K562 (cell line): ENCODE measurements around the gene MGAT1.

Experiments used
- BRF1 ChIP-seq: IDR thresholded peaks from 3 replicates; pipeline ENCODE4 v1.6.1; 2011; ENCODE audit warnings: borderline replicate concordance, mild to moderate bottlenecking; ENCODE audit not compliant: insufficient read length; ENCODE audit errors: extremely low read depth
- CBX3 ChIP-seq, 2 experiments: IDR thresholded peaks; 1 replicate in 1 of 2; 2 replicates in 1 of 2; pipeline ENCODE4 v1.6.1; 2012; ENCODE audit warnings: inconsistent platforms in 2 of 2, low read length in 2 of 2, borderline replicate concordance in 1 of 2, control low read depth in 1 of 2
- CEBPB ChIP-seq: fragments of 450-650 bp; IDR thresholded peaks from 2 replicates; pipeline ENCODE4 v1.6.1; 2016; ENCODE audit warnings: missing genetic modification characterization, missing compliant biosample characterization
- EZH2 ChIP-seq: IDR thresholded peaks from 2 replicates; pipeline ENCODE4 v1.6.1; 2012; ENCODE audit warnings: low read depth, mild to moderate bottlenecking, inconsistent platforms, low read length, borderline replicate concordance
- MAFF ChIP-seq: IDR thresholded peaks from 2 replicates; pipeline ENCODE4 v1.6.1; 2012; ENCODE audit warnings: low read length, improper control_type of control experiment
- NFE2L1 ChIP-seq: fragments of 450-650 bp; IDR thresholded peaks from 2 replicates; pipeline ENCODE4 v1.6.1; 2016; ENCODE audit warnings: missing genetic modification characterization, low read depth, mild to moderate bottlenecking, missing compliant biosample characterization, moderate library complexity, borderline replicate concordance
- NUFIP1 ChIP-seq: fragments of 450-650 bp; IDR thresholded peaks from 2 replicates; pipeline ENCODE4 v1.6.1; 2018; ENCODE audit not compliant: partially characterized antibody
- POLR2AphosphoS5 ChIP-seq: IDR thresholded peaks from 2 replicates; pipeline ENCODE4 v1.6.1; 2011; ENCODE audit warnings: mild to moderate bottlenecking, low read depth, low read length, moderate library complexity; ENCODE audit not compliant: control insufficient read depth, insufficient read depth
- SMAD1 ChIP-seq: fragments of 150-350 bp; IDR thresholded peaks from 2 replicates; pipeline ENCODE4 v1.6.1; 2014; ENCODE audit warnings: low read length, low read depth; ENCODE audit not compliant: partially characterized antibody
- TF ChIP-seq, protein P1 (sequence below): fragments of 450-650 bp; conservative IDR thresholded peaks from 2 replicates; pipeline ENCODE4 v1.6.1; 2016; ENCODE audit warnings: missing genetic modification characterization, low read depth, mild to moderate bottlenecking, missing compliant biosample characterization, moderate library complexity

DNA sequence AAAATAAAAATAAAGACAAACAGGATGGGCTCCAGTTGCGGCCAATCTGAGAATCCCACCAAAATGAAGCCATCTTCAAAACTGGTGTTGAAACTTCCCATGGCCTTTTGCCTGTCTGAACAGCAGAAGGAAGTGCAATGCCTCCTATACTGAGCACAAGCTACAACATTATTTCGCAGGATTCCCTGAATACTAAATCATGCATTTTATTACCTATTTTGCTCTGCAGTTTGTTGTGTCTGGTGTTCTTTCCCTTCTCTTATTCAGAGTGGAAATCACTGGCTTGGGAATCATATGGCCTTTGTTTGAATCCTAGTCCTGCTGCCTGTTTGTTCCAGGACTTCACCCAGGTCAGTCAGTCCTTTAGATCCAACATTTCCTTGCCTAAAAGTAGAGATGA lies 62.6 kb downstream of the MGAT1 start, which contains the start of gene OR2Y1:
- TF ChIP-seq EZH2 (no peak), CBX3 (IDR thresholded peaks at IDR 0.05; ENCODE audit: borderline replicate concordance in 1 of 2, low read length in 2 of 2) (no peak), POLR2AphosphoS5 (no peak), NFE2L1 (no peak), NUFIP1 (no peak), SMAD1 (no peak), CEBPB (tag) (no peak), MAFF (no peak), BRF1 (no peak)
- TF ChIP-seq, protein P1, sequence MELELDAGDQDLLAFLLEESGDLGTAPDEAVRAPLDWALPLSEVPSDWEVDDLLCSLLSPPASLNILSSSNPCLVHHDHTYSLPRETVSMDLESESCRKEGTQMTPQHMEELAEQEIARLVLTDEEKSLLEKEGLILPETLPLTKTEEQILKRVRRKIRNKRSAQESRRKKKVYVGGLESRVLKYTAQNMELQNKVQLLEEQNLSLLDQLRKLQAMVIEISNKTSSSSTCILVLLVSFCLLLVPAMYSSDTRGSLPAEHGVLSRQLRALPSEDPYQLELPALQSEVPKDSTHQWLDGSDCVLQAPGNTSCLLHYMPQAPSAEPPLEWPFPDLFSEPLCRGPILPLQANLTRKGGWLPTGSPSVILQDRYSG (tag): no peak
